ENCODE results near the gene ATG7.

The ATG7 gene

DNA sequence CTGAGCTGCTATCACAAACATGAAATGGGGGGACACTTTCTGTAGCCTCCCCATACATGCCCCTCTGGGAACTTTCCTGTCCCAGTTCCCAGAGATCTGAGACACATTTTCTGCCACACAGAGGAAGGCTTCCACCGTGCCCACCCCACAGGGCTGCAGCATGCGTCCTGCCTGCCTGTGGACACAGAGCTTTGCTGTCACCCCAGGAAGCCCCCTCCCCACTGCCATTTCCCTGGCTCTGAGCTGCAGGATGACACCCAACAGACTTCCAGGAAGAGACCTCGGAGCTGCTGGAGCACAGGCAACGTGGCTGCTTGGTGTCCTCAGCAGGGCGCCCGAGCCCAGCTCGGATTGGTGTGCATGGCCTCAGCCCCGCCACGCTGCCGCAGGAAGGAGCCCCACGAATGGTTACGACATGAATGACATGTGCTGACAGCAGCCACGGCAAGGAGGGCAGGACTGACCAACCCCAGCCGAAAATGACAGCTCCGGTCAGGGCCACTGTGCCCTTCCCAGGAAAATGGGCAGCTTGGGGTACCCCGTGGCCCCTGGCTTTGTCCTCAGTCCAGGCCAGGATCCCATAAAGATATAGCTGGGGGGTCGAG, 290.2 kb downstream of the ATG7 start:
- H3K36me3 Mint-ChIP-seq (ENCODE audit: low read depth), result peaks cover 81% of the 10 kb centered on the region
- no peak for DNase-seq
- no peaks in the 10 kb centered on the region for H3K27me3 Mint-ChIP-seq
- H3K4me1 Mint-ChIP-seq (ENCODE audit: low read depth), result peaks cover 14% of the 10 kb centered on the region
- H3K9me3 Mint-ChIP-seq, result no peaks in the 10 kb centered on the region
- H3K27ac Mint-ChIP-seq, result no peak overlapping the region
- H3K4me3 Mint-ChIP-seq, result no peak overlapping the region

DNA sequence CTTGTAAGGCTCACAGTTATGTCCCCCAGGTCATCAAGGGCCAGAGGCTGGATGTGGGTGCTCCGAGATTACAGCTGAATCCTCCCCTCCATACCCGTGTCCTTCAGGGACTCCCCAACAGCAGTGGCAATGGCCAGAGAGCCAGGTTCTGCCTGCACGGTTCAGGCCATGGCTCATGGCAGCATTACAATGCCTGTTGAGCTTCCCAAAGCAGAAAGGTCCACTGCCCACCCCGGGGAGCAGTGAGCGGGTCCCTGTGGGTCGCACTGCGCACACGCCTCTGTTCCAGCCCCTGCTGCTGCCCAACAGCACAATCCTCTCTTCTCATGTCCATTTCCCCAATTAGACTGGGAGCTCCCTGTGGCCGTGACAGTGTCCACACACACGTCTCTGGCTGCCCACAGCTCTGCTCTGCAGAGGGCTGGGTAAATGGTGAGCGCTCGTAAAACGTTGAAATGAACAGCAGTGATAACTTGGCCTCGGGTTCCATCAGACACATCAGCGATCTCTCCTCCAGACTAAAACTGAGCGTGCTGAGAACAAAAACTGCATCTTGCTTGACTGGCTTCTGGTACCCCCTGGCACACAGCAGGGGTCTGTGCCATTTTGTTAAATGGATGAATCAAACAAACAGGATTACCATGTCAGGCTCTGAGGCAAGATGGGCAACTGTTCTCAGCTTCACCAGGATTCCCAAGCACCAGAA, 291.1 kb downstream of the ATG7 start:
- DNase-seq, result no peak
- Mint-ChIP-seq H3K9me3 (no peaks in the 10 kb centered on the region), H3K27me3 (no peaks in the 10 kb centered on the region), H3K27ac (peak overlapping the region; percentile 51), H3K36me3 (ENCODE audit: low read depth) (peaks cover 81% of the 10 kb centered on the region), H3K4me1 (ENCODE audit: low read depth) (peaks cover 11% of the 10 kb centered on the region), H3K4me3 (no peak overlapping the region)

DNA sequence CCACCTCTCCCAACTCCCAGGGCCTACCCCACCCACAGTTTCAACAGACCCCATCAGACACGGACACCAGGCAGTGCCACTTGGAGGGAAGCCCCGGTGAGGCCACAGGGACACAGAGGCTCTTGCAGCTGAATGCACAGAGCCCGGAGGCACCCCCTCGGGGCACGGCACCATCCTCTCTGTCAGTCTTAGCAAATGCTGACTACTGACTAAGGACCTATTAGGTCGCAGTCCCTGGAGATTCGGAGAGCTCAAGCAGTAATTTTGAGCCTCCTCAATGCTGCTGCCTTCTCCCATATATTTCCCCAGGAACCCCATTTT, 291.6 kb downstream of the ATG7 start:
- Mint-ChIP-seq H3K27ac (peak overlapping the region; percentile 51), H3K36me3 (ENCODE audit: low read depth) (peaks cover 81% of the 10 kb centered on the region), H3K4me3 (no peak overlapping the region), H3K9me3 (no peaks in the 10 kb centered on the region), H3K4me1 (ENCODE audit: low read depth) (peaks cover 11% of the 10 kb centered on the region), H3K27me3 (no peaks in the 10 kb centered on the region)
- no peak for DNase-seq

DNA sequence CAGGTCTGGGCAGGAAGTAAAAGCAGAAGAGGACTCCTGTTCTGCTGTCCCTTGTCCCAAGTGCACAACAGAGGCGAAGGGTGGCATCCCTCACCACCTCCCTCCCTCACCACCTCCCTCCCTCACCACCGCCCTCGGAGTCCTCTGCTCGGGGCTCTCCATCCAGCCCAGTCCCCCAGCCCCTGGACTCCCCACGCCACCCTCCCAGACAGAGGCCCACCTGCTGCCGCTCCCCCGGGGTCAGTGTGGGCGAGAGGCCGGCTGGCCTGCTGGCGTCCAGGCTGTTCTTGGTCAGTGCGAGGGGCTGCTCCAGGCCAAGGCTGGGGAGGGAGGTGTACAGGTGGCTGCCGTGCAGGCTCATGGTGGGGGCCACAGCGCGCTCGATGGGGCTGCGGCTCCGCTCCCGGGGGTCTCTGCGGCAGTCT, 292.4 kb downstream of the ATG7 start:
- Mint-ChIP-seq H3K27ac (peak overlapping the region; percentile 44), H3K27me3 (no peaks in the 10 kb centered on the region), H3K9me3 (no peaks in the 10 kb centered on the region), H3K4me3 (no peak overlapping the region), H3K36me3 (ENCODE audit: low read depth) (peaks cover 77% of the 10 kb centered on the region), H3K4me1 (ENCODE audit: low read depth) (peaks cover 9% of the 10 kb centered on the region)
- no peak for DNase-seq

DNA sequence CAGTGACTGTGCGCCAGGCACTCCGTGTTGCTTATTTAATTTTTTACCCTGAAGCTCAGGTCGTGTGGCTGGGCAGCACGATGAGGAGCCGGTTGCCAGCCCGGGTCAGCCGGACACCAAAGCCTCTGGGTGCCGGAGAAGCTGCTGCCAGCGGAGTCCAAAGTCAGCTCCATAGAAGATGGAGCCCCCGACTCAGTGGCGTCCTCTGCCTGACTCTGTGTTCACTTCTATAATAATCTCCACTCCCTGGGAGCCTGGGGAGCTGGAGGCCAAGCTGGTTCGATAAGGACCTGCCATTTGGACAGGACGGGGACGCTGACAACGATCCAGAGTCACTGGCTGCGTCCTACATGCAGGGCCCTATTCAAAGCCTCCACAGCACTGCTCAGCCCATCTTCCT, 292.9 kb downstream of the ATG7 start:
- Mint-ChIP-seq H3K4me1 (ENCODE audit: low read depth) (peaks cover 11% of the 10 kb centered on the region), H3K27ac (peak overlapping the region; percentile 52), H3K9me3 (no peaks in the 10 kb centered on the region), H3K36me3 (ENCODE audit: low read depth) (peaks cover 74% of the 10 kb centered on the region), H3K27me3 (no peaks in the 10 kb centered on the region), H3K4me3 (no peak overlapping the region)
- DNase-seq, result no peak

DNA sequence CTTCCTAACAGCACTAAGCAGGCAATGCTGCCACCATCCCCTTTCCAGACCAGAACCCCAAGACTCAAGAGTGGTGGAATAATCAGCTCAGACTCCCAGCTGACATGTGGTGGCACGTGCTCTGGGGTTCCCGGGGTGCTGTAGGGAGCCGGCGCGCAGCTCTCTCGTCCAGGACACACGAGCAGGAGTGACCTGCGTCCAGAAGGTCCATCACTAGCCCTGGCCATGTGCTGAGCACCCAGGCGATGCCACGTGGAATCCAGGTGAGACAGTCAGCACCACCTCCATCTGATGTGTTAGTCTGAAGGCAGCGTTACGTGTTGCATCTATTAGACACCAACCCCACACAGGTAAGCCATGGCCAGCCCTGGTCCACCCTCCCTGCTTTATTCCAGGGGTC, 293.3 kb downstream of the ATG7 start:
- Mint-ChIP-seq H3K9me3 (no peaks in the 10 kb centered on the region), H3K36me3 (ENCODE audit: low read depth) (peaks cover 74% of the 10 kb centered on the region), H3K4me1 (ENCODE audit: low read depth) (peaks cover 11% of the 10 kb centered on the region), H3K27ac (peak overlapping the region; percentile 61), H3K4me3 (no peak overlapping the region), H3K27me3 (no peaks in the 10 kb centered on the region)
- DNase-seq, result no peak

DNA sequence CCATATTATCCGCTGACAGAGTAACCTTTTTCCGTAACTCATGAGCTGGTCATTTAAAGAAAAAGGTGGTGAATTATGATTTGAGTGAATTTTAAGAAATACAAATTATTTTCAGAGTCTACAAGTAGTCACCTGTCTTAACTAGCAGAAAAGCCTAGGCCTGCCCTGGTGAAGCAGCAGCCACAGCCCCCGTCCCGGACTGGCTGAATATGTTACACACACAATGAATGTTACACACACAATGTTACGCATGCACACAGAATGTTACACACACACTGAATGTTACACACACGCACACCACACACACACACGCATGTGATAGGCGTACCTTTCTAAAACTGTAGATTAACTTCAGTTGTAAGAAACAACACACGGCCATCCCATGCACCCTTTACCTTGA, 293.7 kb downstream of the ATG7 start:
- peak overlapping the region; percentile 61 for H3K27ac Mint-ChIP-seq
- DNase-seq, result no peak
- H3K36me3 Mint-ChIP-seq (ENCODE audit: low read depth), result peaks cover 70% of the 10 kb centered on the region

DNA sequence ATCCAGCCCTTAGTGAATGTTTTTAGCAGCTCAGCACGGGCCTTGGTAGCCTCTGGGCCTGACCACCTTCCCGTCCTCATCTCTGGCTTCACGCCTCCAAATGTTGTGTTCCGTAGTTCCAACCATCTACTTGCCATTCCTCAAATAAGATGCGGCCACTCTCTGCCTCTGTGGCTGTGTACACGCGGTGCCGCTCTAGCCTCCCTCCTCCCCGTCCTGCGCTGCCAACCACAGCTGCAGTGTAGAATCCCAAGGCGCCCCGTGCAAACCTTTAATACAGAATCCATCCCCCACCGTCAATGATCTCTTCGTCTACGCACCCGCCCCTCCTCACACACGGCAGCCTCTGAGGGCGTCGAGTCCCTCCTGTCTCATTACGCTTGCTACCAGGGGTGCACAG, 294.3 kb downstream of the ATG7 start:
- Mint-ChIP-seq H3K4me1 (ENCODE audit: low read depth) (peaks cover 15% of the 10 kb centered on the region), H3K4me3 (no peak overlapping the region), H3K36me3 (ENCODE audit: low read depth) (peaks cover 69% of the 10 kb centered on the region), H3K27me3 (no peaks in the 10 kb centered on the region), H3K9me3 (no peaks in the 10 kb centered on the region), H3K27ac (peak overlapping the region; percentile 1)
- DNase-seq, result no peak

More for the DNA sequence above, 293.7 kb downstream of the ATG7 start:
- Mint-ChIP-seq H3K27me3 (no peaks in the 10 kb centered on the region), H3K4me3 (no peak overlapping the region), H3K9me3 (no peaks in the 10 kb centered on the region), H3K4me1 (ENCODE audit: low read depth) (peaks cover 15% of the 10 kb centered on the region)

DNA sequence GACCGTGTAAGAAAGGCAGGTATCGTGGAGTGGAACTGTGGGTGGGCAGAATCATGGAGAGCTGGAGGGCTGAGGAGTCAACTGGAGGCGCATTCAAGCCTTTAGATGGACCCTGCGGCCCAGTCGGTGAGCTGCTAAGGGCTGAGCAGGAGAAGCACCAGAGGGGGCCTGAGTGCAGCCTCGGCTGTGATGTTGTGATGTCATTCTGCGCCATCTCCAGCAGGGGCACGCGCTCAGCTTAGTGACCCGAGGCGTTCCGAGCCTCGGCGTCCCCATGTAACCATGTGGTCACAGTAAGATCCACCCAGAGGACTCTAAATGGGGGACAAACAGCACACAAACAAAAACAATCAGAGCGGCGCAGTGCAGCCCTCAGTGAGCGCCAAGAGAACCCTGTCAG, 294.7 kb downstream of the ATG7 start:
- Mint-ChIP-seq H3K4me3 (no peak overlapping the region), H3K4me1 (ENCODE audit: low read depth) (peaks cover 15% of the 10 kb centered on the region), H3K36me3 (ENCODE audit: low read depth) (peaks cover 67% of the 10 kb centered on the region), H3K9me3 (no peaks in the 10 kb centered on the region), H3K27me3 (no peaks in the 10 kb centered on the region), H3K27ac (peak overlapping the region; percentile 1)
- no peak for DNase-seq

DNA sequence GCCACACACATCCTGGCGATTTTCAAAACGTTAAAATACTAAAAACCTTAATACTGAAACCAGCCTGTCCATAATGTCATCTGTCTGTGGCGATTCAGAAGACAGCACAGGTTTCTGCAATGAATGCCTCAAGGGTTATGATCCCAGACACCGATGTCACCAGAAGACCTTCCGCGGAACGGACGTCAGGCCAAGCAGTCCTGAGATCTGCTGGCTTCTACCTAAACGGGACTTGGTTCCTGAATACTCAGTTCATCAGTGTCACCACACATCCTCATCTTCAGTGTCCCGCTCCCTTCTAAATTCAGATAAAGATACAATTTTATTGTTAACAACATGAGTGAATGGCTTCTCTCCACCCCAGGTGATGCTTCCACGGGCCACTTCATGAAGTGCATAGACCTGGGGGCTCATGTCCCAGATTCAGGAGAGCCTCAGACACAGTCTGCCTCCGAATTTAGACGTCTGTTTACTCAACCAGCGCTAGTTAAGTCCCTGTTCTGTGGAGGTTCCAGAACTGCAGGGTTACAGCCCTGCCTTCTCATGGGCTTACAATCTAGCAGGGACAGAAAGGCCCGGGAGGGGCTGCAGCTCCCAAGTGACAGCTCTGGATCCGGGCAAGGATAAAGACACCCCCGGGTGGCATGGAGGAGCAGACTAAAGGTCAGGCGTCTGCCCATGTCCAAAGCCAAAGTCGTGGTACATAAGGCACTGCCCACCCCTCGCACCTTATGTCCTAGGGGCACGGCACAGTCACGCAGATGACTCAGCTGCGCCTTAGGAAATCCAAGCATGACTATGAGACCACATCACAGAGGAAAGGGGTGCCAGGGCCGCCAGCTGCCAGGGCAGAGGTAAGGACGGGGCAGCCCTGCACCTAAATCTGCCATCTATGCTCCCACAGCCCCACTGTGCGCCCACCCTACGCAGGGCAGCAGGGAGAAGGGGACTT, 295.6 kb downstream of the ATG7 start:
- peak overlapping the region; percentile 81 for H3K27ac Mint-ChIP-seq
- H3K27me3 Mint-ChIP-seq, result no peaks in the 10 kb centered on the region
- peaks cover 16% of the 10 kb centered on the region for H3K4me1 Mint-ChIP-seq (ENCODE audit: low read depth)
- H3K4me3 Mint-ChIP-seq, result no peak overlapping the region
- no peak for DNase-seq
- H3K9me3 Mint-ChIP-seq, result no peaks in the 10 kb centered on the region
- peaks cover 61% of the 10 kb centered on the region for H3K36me3 Mint-ChIP-seq (ENCODE audit: low read depth)

DNA sequence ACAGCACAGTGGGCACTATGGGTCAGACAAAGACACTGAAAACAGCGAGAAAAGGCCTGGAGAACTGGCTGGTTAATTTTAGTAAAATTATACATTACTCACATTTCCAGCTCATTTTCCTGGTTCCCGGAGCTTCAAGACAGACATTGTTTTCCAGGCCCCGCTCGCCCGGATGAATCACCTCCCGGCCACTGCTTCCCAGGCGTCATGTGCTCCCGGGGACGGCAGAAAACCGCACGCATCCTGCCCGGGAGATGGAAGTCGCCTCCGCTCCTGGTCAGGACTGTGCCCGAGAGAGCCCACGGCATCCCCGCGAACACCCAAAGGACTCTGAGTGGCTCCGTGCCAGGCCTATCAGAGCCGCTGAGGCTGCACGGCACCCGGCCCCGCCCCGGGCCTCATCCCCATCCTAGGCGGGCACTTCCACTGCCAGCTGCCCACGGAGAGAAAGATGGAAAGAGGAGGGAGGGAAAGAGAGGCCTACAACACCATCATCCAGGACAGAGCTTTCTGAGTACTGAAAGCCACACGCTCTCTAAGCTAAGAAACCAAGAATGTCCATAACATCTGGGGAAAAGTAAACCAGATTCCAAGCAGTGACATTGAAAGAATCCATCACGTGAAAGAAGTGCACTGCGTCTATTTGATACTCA, 296.4 kb downstream of the ATG7 start:
- Mint-ChIP-seq H3K36me3 (ENCODE audit: low read depth) (peaks cover 55% of the 10 kb centered on the region), H3K9me3 (no peaks in the 10 kb centered on the region), H3K4me1 (ENCODE audit: low read depth) (peaks cover 16% of the 10 kb centered on the region), H3K27me3 (no peaks in the 10 kb centered on the region), H3K4me3 (no peak overlapping the region), H3K27ac (peak overlapping the region; percentile 81)
- peak; percentile 13 for DNase-seq

DNA sequence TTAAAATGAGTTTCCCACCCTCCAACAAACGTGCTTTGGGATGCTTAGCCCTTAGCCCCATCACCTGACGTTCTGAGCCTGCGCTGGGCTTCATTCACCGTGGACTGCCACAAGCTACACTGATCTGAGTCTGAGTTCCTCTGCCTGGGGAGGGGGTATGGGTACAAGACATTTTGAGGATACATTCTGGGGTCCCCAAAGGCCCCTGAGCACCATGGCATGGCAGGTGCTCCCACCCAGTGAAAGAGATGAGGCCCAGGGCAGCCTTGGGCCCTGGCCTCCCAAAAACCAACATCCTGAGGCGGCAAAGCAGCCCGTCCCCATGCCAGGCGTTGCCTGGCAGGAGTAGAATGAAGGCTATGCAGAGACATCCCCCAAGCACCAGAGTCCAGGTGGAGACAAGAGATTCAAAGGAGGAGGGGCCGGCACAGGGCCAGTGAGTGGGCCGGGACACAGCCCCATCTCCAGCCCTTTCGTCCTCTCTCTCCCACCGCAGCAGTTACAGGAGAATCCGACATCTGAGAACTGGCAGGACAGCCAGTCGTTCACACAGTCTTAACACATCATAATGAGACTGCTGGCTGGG, 297.1 kb downstream of the ATG7 start:
- peaks cover 49% of the 10 kb centered on the region for H3K36me3 Mint-ChIP-seq (ENCODE audit: low read depth)
- H3K4me1 Mint-ChIP-seq (ENCODE audit: low read depth), result peaks cover 16% of the 10 kb centered on the region
- peak overlapping the region; percentile 41 for H3K27ac Mint-ChIP-seq

DNA sequence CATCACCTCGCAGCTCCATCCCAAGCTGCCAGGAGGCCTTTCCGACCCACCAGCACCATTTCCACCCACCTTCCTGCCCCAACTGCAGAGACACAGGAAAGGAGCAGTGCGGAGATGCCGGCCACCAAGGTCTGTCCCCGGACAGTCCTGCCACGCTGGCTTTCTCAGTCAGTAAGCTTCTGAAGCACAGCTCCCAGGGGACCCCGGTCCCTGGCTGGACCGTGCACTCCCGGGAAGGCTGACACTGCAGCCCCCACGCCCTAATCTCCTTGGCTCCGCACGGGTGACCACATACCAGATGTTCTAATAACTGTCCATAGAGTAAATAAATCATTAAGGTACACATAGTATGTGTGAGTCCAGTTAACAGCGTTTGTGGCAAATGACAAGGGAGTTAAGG, 298.1 kb downstream of the ATG7 start:
- DNase-seq, result no peak
- H3K36me3 Mint-ChIP-seq (ENCODE audit: low read depth), result peaks cover 57% of the 10 kb centered on the region
- H3K27me3 Mint-ChIP-seq, result no peaks in the 10 kb centered on the region
- H3K4me3 Mint-ChIP-seq, result no peak overlapping the region
- H3K4me1 Mint-ChIP-seq (ENCODE audit: low read depth), result peaks cover 16% of the 10 kb centered on the region
- peak overlapping the region; percentile 80 for H3K27ac Mint-ChIP-seq
- no peaks in the 10 kb centered on the region for H3K9me3 Mint-ChIP-seq

More for the DNA sequence above, 297.1 kb downstream of the ATG7 start:
- DNase-seq, result no peak
- Mint-ChIP-seq H3K9me3 (no peaks in the 10 kb centered on the region), H3K4me3 (no peak overlapping the region), H3K27me3 (no peaks in the 10 kb centered on the region)
